DOHH2 (cell line): ENCODE measurements around the gene SSU72.

Experiments
- CTCF ChIP-seq: fragments of 200-600 bp; sonication (generic); IDR thresholded peaks from one replicate; pipeline ENCODE4 v1.5.1; 2014; ENCODE audit warnings: antibody characterized with exemption, mild to moderate bottlenecking, low read depth, low read length; ENCODE audit not compliant: poor library complexity, severe bottlenecking
- EZH2phosphoT487 ChIP-seq: fragments of 200-600 bp; sonication (generic); IDR thresholded peaks from 2 replicates; pipeline ENCODE4 v1.6.1; 2017; ENCODE audit warnings: borderline replicate concordance, mild to moderate bottlenecking, antibody characterized with exemption, low read length, moderate library complexity, mixed read lengths

DNA sequence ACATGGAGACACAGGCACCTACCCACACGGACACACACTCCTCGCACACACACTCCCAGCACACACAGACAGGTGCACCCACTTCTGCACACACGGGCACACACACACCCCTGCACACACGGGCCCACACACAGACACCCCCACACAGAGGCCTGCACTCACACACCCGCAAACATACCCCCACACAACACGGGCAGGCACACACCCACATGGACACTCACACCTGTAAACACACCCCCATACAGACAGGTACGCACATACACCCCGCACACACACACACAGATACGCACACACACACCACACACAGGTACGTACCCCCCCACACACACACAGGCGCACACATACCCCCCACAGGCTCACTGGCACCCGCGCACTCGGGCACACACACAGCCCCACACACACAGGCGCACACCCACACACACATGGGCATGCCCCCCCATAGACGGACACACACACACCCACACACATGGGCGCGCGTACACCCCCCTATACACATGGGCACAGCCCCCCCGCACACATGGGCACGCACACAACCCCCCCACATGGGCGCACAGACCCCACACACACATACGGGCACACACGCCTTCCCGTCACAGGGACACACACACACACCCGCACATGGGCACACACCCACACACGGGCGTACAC, 56.6 kb downstream of the SSU72 start:
- TF ChIP-seq CTCF (no peak), EZH2phosphoT487 (no peak)
